Activated naive CD4-positive, alpha-beta T cell treated with anti-CD3 and anti-CD28 coated beads, Interleukin-2, amount 10 ng/mL, durations not matched to agents 7 days and 5 days (primary cell): ENCODE results near the gene KLRC1.
"Not testable (repeated sequence)": the region's sequence is repeated elsewhere in the genome, so short reads cannot be mapped to it uniquely, and the experiment has no call there.

ENCODE experiments used
- CTCF ChIA-PET: fragments of 350-600 bp; sonication (Branson Sonifier 250); formaldehyde crosslinking; loops from one replicate; lab custom pipeline; 2021; ENCODE audit warnings: antibody characterized with exemption; lab: Charles Lee
- DNase-seq: peaks from one replicate; pipeline ENCODE4 v3.0.0-alpha.2; 2020
- H3K27ac Mint-ChIP-seq: one replicate; pipeline ENCODE4 v1.8.0; 2021; ENCODE audit warnings: mild to moderate bottlenecking, moderate library complexity, mixed read lengths
- H3K27me3 Mint-ChIP-seq: one replicate; pipeline ENCODE4 v1.8.0; 2021; ENCODE audit warnings: mild to moderate bottlenecking, mixed read lengths
- H3K36me3 Mint-ChIP-seq: one replicate; pipeline ENCODE4 v1.8.0; 2021; ENCODE audit warnings: mixed read lengths
- H3K4me1 Mint-ChIP-seq: one replicate; pipeline ENCODE4 v1.8.0; 2021; ENCODE audit warnings: mixed read lengths
- H3K4me3 Mint-ChIP-seq: one replicate; pipeline ENCODE4 v1.8.0; 2021; ENCODE audit warnings: mild to moderate bottlenecking, moderate library complexity, mixed read lengths
- H3K9me3 Mint-ChIP-seq: one replicate; pipeline ENCODE4 v1.8.0; 2021; ENCODE audit warnings: mixed read lengths

The KLRC1 gene

GRCh38 chr12:10400829-10401228 lies 52.3 kb downstream of the KLRC1 start:
- Mint-ChIP-seq H3K36me3 (no peaks in the 10 kb centered on the region), H3K9me3 (no peaks in the 10 kb centered on the region), H3K27ac (no peak overlapping the region), H3K27me3 (peaks cover 4% of the 10 kb centered on the region), H3K4me3 (no peak overlapping the region), H3K4me1 (no peaks in the 10 kb centered on the region)
- DNase-seq: no peak
- CTCF ChIA-PET: no interaction called here

DNA sequence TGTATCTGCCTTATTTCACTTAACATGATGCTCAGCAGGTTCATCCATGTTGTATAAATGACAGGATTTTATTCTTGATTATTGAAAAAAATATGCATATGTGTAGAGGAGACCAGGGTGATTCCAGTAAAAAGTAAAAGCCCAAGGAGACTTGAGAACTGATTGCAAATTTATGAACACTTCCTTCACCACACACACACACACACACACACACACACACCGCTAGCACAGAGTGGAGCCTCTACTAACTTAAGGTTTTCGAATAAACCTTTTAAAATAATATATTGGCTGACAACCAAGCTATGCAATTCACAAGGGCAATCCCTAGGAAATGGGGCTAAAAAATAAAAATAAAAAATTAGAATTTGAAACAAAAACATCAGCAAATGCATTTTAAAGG lies 55.0 kb downstream of the KLRC1 start:
- Mint-ChIP-seq H3K4me1 (no peaks in the 10 kb centered on the region), H3K36me3 (no peaks in the 10 kb centered on the region), H3K27me3 (peaks cover 4% of the 10 kb centered on the region), H3K9me3 (no peaks in the 10 kb centered on the region), H3K4me3 (no peak overlapping the region), H3K27ac (no peak overlapping the region)
- no peak for DNase-seq
- CTCF ChIA-PET: interaction anchor here (1.1 kb wide), 1 partner anchor 31 kb away, joined by 4 read pairs; no protein-coding TSS in a partner anchor

GRCh38 chr12:10397296-10397695 lies 55.9 kb downstream of the KLRC1 start:
- CTCF ChIA-PET: interaction anchor here (1.1 kb wide), 1 partner anchor 31 kb away, joined by 4 read pairs; no protein-coding TSS in a partner anchor
- Mint-ChIP-seq H3K27me3 (peaks cover 4% of the 10 kb centered on the region), H3K4me1 (no peaks in the 10 kb centered on the region)

DNA sequence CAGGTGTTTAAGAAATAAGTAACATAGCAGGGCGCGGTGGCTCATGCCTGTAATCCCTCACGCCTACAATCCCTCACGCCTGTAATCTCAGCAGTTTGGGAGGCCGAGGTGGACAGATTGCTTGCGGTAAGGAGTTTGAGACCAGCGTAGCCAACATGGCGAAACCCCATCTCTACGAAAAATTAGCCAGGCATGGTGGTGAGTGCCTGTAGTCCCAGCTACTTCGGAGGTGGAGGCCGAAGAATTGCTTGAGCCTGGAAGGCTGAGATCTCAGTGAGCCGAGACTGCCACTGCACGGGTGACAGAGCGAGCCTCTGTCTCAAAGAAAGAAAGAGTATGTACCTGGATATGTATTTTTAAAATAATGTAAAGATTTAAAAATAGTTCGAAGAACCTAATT lies 57.0 kb downstream of the KLRC1 start:
- H3K27ac Mint-ChIP-seq, DNase-seq, H3K9me3 Mint-ChIP-seq, CTCF ChIA-PET, H3K27me3 Mint-ChIP-seq, H3K4me1 Mint-ChIP-seq, H3K4me3 Mint-ChIP-seq, H3K36me3 Mint-ChIP-seq: not testable (repeated sequence)

More at GRCh38 chr12:10397296-10397695, 55.9 kb downstream of the KLRC1 start:
- Mint-ChIP-seq H3K9me3 (no peaks in the 10 kb centered on the region), H3K27ac (no peak overlapping the region), H3K4me3 (no peak overlapping the region), H3K36me3 (no peaks in the 10 kb centered on the region)
- no peak for DNase-seq
